Measurements from ENCODE around the gene HK3. TPM values are rescaled to one million over a fixed set of nuclear protein-coding genes. Genes with fewer than 3 reads are reported as not detected.

The HK3 gene
- total and polyA plus RNA-seq, 2 experiments from 2014 or later, result not detected

DNA sequence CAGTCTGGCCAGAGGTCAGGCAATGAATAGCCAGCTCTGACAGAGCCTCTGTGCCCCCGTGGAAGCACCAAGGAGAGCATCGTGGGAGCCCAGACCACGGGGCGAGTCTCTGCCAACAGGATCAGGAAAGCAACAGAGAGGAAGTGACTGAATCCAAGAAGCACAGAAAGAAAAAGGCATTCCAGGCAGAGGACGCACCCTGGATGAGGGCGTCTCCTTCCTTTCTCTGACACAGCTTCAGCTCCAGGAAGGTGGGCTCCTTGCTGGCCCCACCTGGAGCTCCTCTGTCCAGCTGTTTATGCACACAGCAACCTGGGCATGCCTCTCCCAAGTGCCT is 16.6 kb downstream of the HK3 start:
- H3K27ac ChIP-seq (ENCODE audit: low read depth), result no peak overlapping the region
- H3K27ac Mint-ChIP-seq, result no peak overlapping the region
- H3K4me1 Mint-ChIP-seq, result peaks cover 12% of the 10 kb centered on the region; the same call in 2 of the 3 replicates
- no peak for DNase-seq (ENCODE audit: low spot score)
- H3K9me3 Mint-ChIP-seq, result no peaks in the 10 kb centered on the region
- H3K27me3 ChIP-seq (ENCODE audit: insufficient read depth), result no peaks in the 10 kb centered on the region
- H3F3A ChIP-seq (replicated peaks; ENCODE audit: low read depth), result no peaks in the 10 kb centered on the region
- H3K4me2 ChIP-seq, result no peak overlapping the region
- no peak overlapping the region for H2AFZ ChIP-seq
- peaks cover 8% of the 10 kb centered on the region for H3K27me3 Mint-ChIP-seq (ENCODE audit: insufficient read depth, low read depth, poor library complexity)
- H3K36me3 ChIP-seq (ENCODE audit: insufficient read depth), result no peaks in the 10 kb centered on the region
- no peaks in the 10 kb centered on the region for H3K79me2 ChIP-seq (replicated peaks; ENCODE audit: insufficient read depth)
- H4K20me1 ChIP-seq (replicated peaks; ENCODE audit: insufficient read depth), result no peaks in the 10 kb centered on the region
- ATAC-seq, result no peak
- no peak overlapping the region for H3K4me3 ChIP-seq
- no peak overlapping the region for H3K4me3 Mint-ChIP-seq
- no peaks in the 10 kb centered on the region for H3K36me3 Mint-ChIP-seq (ENCODE audit: low read depth)
- TF ChIP-seq CREB1 (CRISPR knock-in tag; IDR thresholded peaks at IDR 0.05; ENCODE audit: low read depth), result no peak
- TF ChIP-seq ZNF114 (CRISPR knock-in tag; IDR thresholded peaks at IDR 0.05), result no peak
- TF ChIP-seq JUNB (IDR thresholded peaks at IDR 0.05; ENCODE audit: unreplicated experiment), result no peak
- TF ChIP-seq EZH2phosphoT487 (IDR thresholded peaks at IDR 0.05; ENCODE audit: unreplicated experiment), result no peak
- no peak for TF ChIP-seq EZH2 (IDR thresholded peaks at IDR 0.05; ENCODE audit: low read depth, unreplicated experiment)
- TF ChIP-seq, protein P1, sequence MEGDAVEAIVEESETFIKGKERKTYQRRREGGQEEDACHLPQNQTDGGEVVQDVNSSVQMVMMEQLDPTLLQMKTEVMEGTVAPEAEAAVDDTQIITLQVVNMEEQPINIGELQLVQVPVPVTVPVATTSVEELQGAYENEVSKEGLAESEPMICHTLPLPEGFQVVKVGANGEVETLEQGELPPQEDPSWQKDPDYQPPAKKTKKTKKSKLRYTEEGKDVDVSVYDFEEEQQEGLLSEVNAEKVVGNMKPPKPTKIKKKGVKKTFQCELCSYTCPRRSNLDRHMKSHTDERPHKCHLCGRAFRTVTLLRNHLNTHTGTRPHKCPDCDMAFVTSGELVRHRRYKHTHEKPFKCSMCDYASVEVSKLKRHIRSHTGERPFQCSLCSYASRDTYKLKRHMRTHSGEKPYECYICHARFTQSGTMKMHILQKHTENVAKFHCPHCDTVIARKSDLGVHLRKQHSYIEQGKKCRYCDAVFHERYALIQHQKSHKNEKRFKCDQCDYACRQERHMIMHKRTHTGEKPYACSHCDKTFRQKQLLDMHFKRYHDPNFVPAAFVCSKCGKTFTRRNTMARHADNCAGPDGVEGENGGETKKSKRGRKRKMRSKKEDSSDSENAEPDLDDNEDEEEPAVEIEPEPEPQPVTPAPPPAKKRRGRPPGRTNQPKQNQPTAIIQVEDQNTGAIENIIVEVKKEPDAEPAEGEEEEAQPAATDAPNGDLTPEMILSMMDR (conservative IDR thresholded peaks at IDR 0.05; ENCODE audit: low read depth in 2 of 2), result no peak
- TF ChIP-seq STAT1 (IDR thresholded peaks at IDR 0.05; ENCODE audit: unreplicated experiment), result no peak
- TF ChIP-seq POLR2AphosphoS5 (IDR thresholded peaks at IDR 0.05; ENCODE audit: low read depth), result no peak
- TF ChIP-seq, protein P2, sequence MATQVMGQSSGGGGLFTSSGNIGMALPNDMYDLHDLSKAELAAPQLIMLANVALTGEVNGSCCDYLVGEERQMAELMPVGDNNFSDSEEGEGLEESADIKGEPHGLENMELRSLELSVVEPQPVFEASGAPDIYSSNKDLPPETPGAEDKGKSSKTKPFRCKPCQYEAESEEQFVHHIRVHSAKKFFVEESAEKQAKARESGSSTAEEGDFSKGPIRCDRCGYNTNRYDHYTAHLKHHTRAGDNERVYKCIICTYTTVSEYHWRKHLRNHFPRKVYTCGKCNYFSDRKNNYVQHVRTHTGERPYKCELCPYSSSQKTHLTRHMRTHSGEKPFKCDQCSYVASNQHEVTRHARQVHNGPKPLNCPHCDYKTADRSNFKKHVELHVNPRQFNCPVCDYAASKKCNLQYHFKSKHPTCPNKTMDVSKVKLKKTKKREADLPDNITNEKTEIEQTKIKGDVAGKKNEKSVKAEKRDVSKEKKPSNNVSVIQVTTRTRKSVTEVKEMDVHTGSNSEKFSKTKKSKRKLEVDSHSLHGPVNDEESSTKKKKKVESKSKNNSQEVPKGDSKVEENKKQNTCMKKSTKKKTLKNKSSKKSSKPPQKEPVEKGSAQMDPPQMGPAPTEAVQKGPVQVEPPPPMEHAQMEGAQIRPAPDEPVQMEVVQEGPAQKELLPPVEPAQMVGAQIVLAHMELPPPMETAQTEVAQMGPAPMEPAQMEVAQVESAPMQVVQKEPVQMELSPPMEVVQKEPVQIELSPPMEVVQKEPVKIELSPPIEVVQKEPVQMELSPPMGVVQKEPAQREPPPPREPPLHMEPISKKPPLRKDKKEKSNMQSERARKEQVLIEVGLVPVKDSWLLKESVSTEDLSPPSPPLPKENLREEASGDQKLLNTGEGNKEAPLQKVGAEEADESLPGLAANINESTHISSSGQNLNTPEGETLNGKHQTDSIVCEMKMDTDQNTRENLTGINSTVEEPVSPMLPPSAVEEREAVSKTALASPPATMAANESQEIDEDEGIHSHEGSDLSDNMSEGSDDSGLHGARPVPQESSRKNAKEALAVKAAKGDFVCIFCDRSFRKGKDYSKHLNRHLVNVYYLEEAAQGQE (IDR thresholded peaks at IDR 0.05; ENCODE audit: unreplicated experiment), result no peak
- TF ChIP-seq ZNF331 (CRISPR knock-in tag; IDR thresholded peaks at IDR 0.05; ENCODE audit: low read depth), result no peak
- TF ChIP-seq, protein P3, sequence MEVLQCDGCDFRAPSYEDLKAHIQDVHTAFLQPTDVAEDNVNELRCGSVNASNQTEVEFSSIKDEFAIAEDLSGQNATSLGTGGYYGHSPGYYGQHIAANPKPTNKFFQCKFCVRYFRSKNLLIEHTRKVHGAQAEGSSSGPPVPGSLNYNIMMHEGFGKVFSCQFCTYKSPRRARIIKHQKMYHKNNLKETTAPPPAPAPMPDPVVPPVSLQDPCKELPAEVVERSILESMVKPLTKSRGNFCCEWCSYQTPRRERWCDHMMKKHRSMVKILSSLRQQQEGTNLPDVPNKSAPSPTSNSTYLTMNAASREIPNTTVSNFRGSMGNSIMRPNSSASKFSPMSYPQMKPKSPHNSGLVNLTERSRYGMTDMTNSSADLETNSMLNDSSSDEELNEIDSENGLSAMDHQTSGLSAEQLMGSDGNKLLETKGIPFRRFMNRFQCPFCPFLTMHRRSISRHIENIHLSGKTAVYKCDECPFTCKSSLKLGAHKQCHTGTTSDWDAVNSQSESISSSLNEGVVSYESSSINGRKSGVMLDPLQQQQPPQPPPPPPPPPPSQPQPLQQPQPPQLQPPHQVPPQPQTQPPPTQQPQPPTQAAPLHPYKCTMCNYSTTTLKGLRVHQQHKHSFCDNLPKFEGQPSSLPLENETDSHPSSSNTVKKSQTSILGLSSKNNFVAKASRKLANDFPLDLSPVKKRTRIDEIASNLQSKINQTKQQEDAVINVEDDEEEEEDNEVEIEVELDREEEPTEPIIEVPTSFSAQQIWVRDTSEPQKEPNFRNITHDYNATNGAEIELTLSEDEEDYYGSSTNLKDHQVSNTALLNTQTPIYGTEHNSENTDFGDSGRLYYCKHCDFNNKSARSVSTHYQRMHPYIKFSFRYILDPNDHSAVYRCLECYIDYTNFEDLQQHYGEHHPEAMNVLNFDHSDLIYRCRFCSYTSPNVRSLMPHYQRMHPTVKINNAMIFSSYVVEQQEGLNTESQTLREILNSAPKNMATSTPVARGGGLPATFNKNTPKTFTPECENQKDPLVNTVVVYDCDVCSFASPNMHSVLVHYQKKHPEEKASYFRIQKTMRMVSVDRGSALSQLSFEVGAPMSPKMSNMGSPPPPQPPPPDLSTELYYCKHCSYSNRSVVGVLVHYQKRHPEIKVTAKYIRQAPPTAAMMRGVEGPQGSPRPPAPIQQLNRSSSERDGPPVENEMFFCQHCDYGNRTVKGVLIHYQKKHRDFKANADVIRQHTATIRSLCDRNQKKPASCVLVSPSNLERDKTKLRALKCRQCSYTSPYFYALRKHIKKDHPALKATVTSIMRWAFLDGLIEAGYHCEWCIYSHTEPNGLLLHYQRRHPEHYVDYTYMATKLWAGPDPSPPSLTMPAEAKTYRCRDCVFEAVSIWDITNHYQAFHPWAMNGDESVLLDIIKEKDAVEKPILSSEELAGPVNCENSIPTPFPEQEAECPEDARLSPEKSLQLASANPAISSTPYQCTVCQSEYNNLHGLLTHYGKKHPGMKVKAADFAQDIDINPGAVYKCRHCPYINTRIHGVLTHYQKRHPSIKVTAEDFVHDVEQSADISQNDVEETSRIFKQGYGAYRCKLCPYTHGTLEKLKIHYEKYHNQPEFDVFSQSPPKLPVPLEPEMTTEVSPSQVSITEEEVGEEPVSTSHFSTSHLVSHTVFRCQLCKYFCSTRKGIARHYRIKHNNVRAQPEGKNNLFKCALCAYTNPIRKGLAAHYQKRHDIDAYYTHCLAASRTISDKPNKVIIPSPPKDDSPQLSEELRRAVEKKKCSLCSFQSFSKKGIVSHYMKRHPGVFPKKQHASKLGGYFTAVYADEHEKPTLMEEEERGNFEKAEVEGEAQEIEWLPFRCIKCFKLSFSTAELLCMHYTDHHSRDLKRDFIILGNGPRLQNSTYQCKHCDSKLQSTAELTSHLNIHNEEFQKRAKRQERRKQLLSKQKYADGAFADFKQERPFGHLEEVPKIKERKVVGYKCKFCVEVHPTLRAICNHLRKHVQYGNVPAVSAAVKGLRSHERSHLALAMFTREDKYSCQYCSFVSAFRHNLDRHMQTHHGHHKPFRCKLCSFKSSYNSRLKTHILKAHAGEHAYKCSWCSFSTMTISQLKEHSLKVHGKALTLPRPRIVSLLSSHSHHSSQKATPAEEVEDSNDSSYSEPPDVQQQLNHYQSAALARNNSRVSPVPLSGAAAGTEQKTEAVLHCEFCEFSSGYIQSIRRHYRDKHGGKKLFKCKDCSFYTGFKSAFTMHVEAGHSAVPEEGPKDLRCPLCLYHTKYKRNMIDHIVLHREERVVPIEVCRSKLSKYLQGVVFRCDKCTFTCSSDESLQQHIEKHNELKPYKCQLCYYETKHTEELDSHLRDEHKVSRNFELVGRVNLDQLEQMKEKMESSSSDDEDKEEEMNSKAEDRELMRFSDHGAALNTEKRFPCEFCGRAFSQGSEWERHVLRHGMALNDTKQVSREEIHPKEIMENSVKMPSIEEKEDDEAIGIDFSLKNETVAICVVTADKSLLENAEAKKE (CRISPR knock-in tag; IDR thresholded peaks at IDR 0.05), result no peak
- TF ChIP-seq NANOG (IDR thresholded peaks at IDR 0.05; ENCODE audit: borderline replicate concordance), result no peak
- TF ChIP-seq, protein P4, sequence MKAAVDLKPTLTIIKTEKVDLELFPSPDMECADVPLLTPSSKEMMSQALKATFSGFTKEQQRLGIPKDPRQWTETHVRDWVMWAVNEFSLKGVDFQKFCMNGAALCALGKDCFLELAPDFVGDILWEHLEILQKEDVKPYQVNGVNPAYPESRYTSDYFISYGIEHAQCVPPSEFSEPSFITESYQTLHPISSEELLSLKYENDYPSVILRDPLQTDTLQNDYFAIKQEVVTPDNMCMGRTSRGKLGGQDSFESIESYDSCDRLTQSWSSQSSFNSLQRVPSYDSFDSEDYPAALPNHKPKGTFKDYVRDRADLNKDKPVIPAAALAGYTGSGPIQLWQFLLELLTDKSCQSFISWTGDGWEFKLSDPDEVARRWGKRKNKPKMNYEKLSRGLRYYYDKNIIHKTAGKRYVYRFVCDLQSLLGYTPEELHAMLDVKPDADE (IDR thresholded peaks at IDR 0.05), result no peak
- H3K4me1 ChIP-seq (ENCODE audit: insufficient read depth), result no peaks in the 10 kb centered on the region
- H3K9me2 ChIP-seq (ENCODE audit: insufficient read depth), result no peaks in the 10 kb centered on the region
